Measurements from ENCODE around the gene PNPLA7. TPM values are rescaled to one million over a fixed set of nuclear protein-coding genes. Genes with fewer than 3 reads are reported as not detected.
"Not testable (repeated sequence)": the region's sequence is repeated elsewhere in the genome, so short reads cannot be mapped to it uniquely, and the experiment has no call there.

PNPLA7 gene
- total RNA-seq, 1 experiment from 2014 or later: under 0.01 TPM

GRCh38 chr9:137543237-137543963, 6.8 kb downstream of the PNPLA7 start:
- no peak for DNase-seq (ENCODE audit: low read depth)

GRCh38 chr9:137542486-137542885, 7.7 kb downstream of the PNPLA7 start:
- no peak for DNase-seq (ENCODE audit: low read depth)

GRCh38 chr9:137540536-137540935, 9.7 kb downstream of the PNPLA7 start:
- no peak for DNase-seq (ENCODE audit: low read depth)

- no peak for DNase-seq (ENCODE audit: low read depth)
Observed at GRCh38 chr9:137538058-137538457, 12.1 kb downstream of the PNPLA7 start.

GRCh38 chr9:137536594-137537131, 13.5 kb downstream of the PNPLA7 start:
- not testable (repeated sequence) for DNase-seq (ENCODE audit: low read depth)

GRCh38 chr9:137535120-137535428, 15.1 kb downstream of the PNPLA7 start:
- no peak for DNase-seq (ENCODE audit: low read depth)

- DNase-seq (ENCODE audit: low read depth): peak; percentile 65
Observed at GRCh38 chr9:137534256-137535119, 15.7 kb downstream of the PNPLA7 start.

GRCh38 chr9:137532891-137533468, 17.2 kb downstream of the PNPLA7 start:
- DNase-seq (ENCODE audit: low read depth): not testable (repeated sequence)

- no peak for DNase-seq (ENCODE audit: low read depth)
Observed at GRCh38 chr9:137531099-137531765, 19.0 kb downstream of the PNPLA7 start.

- DNase-seq (ENCODE audit: low read depth): no peak
Observed at GRCh38 chr9:137530331-137530730, 19.9 kb downstream of the PNPLA7 start.

- no peak for DNase-seq (ENCODE audit: low read depth)
Observed at GRCh38 chr9:137524981-137525317, 25.3 kb downstream of the PNPLA7 start.

- DNase-seq (ENCODE audit: low read depth): no peak
Observed at GRCh38 chr9:137524161-137524980, 25.8 kb downstream of the PNPLA7 start.

GRCh38 chr9:137522746-137523455, 27.3 kb downstream of the PNPLA7 start:
- DNase-seq (ENCODE audit: low read depth): no peak

GRCh38 chr9:137521405-137521985, 28.7 kb downstream of the PNPLA7 start:
- DNase-seq (ENCODE audit: low read depth): no peak

- DNase-seq (ENCODE audit: low read depth): no peak
Observed at GRCh38 chr9:137520614-137521404, 29.4 kb downstream of the PNPLA7 start.

GRCh38 chr9:137519553-137519952, 30.6 kb downstream of the PNPLA7 start:
- DNase-seq (ENCODE audit: low read depth): no peak

GRCh38 chr9:137518661-137519459, 31.3 kb downstream of the PNPLA7 start:
- DNase-seq (ENCODE audit: low read depth): not testable (repeated sequence)

- DNase-seq (ENCODE audit: low read depth): no peak
Observed at GRCh38 chr9:137516144-137516917, 33.9 kb downstream of the PNPLA7 start.
